Activated naive CD4-positive, alpha-beta T cell treated with anti-CD3 and anti-CD28 coated beads, Interleukin-2, amount 10 ng/mL, durations not matched to agents 7 days and 5 days (primary cell): ENCODE measurements around the gene ZCCHC2.

Experiments used
- CTCF ChIA-PET: fragments of 350-600 bp; sonication (Branson Sonifier 250); formaldehyde crosslinking; loops from one replicate; lab custom pipeline; 2021; ENCODE audit warnings: antibody characterized with exemption; lab: Charles Lee
- DNase-seq: peaks from one replicate; pipeline ENCODE4 v3.0.0-alpha.2; 2020
- H3K27ac Mint-ChIP-seq: one replicate; pipeline ENCODE4 v1.8.0; 2021; ENCODE audit warnings: mild to moderate bottlenecking, moderate library complexity, mixed read lengths
- H3K27me3 Mint-ChIP-seq: one replicate; pipeline ENCODE4 v1.8.0; 2021; ENCODE audit warnings: mild to moderate bottlenecking, mixed read lengths
- H3K36me3 Mint-ChIP-seq: one replicate; pipeline ENCODE4 v1.8.0; 2021; ENCODE audit warnings: mixed read lengths
- H3K4me1 Mint-ChIP-seq: one replicate; pipeline ENCODE4 v1.8.0; 2021; ENCODE audit warnings: mixed read lengths
- H3K4me3 Mint-ChIP-seq: one replicate; pipeline ENCODE4 v1.8.0; 2021; ENCODE audit warnings: mild to moderate bottlenecking, moderate library complexity, mixed read lengths
- H3K9me3 Mint-ChIP-seq: one replicate; pipeline ENCODE4 v1.8.0; 2021; ENCODE audit warnings: mixed read lengths

Gene ZCCHC2

DNA sequence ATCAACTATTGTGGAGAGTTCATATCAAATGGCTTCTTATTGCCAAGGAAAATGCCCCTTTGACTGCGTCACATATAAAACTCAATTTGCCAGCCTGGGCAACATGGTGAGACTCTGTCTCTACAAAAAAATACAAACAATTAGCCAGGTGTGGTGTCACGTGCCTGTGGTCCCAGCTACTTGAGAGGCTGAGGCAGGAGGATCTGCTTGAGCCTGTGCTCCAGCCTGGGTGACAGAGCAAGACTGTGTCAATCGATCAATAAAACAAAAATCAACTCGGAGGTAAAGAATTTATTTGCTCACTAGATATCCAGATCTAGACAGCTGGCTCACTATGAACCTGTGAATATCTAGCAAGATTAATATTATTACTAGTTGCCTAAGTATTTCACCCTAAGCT lies 1.7 kb upstream of the ZCCHC2 start:
- CTCF ChIA-PET = interaction anchor here (3.3 to 4.9 kb wide), 2 partner anchors 15 to 95 kb away, joined by 19 to 25 read pairs; no protein-coding TSS in a partner anchor
- Mint-ChIP-seq H3K27ac (no peak overlapping the region), H3K4me3 (peak overlapping the region; percentile 94)

DNA sequence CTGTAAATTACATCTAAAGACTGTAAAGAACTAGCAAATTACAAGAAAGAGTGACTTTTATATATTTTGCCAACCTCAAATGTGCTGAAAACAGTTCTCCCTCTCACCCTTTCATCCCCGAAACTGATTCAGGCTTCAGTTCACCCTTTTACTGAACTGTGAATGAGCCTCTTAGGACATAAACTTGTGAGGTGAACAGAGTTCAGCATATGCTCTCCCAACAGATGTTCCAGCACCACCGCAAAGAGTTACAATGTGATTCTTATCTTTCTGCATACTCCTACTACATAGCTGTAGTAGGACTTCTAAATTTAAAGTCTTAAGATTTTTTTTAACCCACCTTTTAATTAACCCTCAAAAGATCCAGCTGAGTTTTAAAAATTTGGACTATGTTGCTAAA lies 1.2 kb upstream of the ZCCHC2 start:
- no peaks in the 10 kb centered on the region for H3K27me3 Mint-ChIP-seq
- peaks cover 4% of the 10 kb centered on the region for H3K9me3 Mint-ChIP-seq
- H3K36me3 Mint-ChIP-seq = peaks cover 19% of the 10 kb centered on the region
- peaks cover 29% of the 10 kb centered on the region for H3K4me1 Mint-ChIP-seq
- peak overlapping the region; percentile 92 for H3K27ac Mint-ChIP-seq
- CTCF ChIA-PET = interaction anchor here (0.6 to 4.9 kb wide), 3 partner anchors 16 to 96 kb away, joined by 3 to 25 read pairs (median 19); no protein-coding TSS in a partner anchor
- DNase-seq = no peak
- H3K4me3 Mint-ChIP-seq = peak overlapping the region; percentile 94

More for the DNA sequence above, 1.7 kb upstream of the ZCCHC2 start:
- H3K4me1 Mint-ChIP-seq = peaks cover 29% of the 10 kb centered on the region
- no peaks in the 10 kb centered on the region for H3K27me3 Mint-ChIP-seq
- H3K9me3 Mint-ChIP-seq = peaks cover 4% of the 10 kb centered on the region
- H3K36me3 Mint-ChIP-seq = peaks cover 19% of the 10 kb centered on the region
- DNase-seq = no peak

DNA sequence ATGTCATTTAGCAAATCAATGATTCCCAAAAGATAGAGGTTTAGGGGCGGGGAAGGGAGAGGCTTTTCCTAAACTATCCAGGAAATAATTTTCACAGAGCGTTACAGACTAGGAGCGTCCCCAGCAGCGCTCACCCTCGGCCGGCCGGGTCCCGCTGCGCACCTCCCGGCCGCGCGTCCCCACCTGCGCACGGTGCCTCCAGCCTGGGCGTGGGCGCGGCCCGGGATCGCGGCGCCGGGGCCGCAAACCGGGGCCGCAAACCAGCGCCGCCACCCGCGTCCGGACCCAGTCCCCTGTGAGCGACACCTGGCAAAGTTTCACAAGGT lies 684 bp upstream of the ZCCHC2 start:
- CTCF ChIA-PET = interaction anchor here (0.6 to 4.9 kb wide), 6 partner anchors 13 to 199 kb away, joined by 3 to 25 read pairs (median 3); no protein-coding TSS in a partner anchor
- Mint-ChIP-seq H3K36me3 (peaks cover 19% of the 10 kb centered on the region), H3K4me1 (peaks cover 30% of the 10 kb centered on the region), H3K9me3 (peaks cover 4% of the 10 kb centered on the region), H3K4me3 (peak overlapping the region; percentile 94), H3K27me3 (no peaks in the 10 kb centered on the region), H3K27ac (peak overlapping the region; percentile 92)
- no peak for DNase-seq

DNA sequence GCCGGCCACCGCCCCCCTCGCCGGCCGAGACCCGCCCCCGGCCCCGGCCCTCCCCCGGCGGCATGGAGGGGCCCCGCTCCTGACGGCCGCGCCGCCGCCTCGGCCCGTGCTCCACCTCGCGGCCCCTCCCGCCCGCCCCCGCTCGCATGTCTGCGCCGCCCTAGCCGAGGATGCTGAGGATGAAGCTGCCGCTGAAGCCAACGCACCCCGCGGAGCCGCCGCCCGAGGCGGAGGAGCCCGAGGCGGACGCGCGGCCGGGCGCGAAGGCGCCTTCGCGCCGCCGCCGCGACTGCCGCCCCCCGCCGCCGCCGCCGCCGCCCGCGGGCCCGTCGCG lies 397 bp downstream of the ZCCHC2 start:
- peaks cover 4% of the 10 kb centered on the region for H3K9me3 Mint-ChIP-seq
- H3K27ac Mint-ChIP-seq = no peak overlapping the region
- H3K4me1 Mint-ChIP-seq = peaks cover 39% of the 10 kb centered on the region
- H3K4me3 Mint-ChIP-seq = peak overlapping the region; percentile 51
- CTCF ChIA-PET = interaction anchor here (1.5 to 4.9 kb wide), 3 partner anchors 18 to 200 kb away, joined by 3 to 25 read pairs (median 19); no protein-coding TSS in a partner anchor
- no peak for DNase-seq
- no peaks in the 10 kb centered on the region for H3K27me3 Mint-ChIP-seq
- H3K36me3 Mint-ChIP-seq = peaks cover 16% of the 10 kb centered on the region

DNA sequence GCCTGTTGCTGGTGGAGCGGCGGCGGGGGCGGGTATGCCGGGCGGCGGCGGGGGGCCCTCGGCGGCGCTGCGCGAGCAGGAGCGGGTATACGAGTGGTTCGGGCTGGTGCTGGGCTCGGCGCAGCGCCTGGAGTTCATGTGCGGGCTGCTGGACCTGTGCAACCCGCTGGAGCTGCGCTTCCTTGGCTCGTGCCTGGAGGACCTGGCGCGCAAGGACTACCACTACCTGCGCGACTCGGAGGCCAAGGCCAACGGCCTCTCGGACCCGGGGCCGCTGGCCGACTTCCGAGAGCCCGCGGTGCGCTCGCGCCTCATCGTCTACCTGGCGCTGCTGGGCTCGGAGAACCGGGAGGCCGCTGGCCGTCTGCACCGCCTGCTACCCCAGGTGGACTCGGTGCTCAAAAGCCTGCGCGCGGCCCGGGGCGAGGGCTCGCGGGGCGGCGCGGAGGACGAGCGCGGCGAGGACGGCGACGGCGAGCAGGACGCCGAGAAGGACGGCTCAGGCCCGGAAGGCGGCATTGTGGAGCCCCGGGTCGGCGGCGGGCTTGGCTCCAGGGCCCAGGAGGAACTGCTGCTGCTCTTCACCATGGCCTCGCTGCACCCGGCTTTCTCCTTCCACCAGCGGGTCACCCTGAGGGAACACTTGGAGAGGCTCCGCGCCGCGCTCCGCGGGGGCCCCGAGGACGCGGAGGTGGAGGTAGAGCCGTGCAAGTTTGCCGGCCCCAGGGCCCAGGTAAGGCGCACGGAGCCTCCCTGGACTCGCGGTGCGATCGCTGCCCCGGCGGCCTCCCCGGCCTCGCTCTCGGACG lies 1.0 kb downstream of the ZCCHC2 start:
- Mint-ChIP-seq H3K9me3 (no peaks in the 10 kb centered on the region), H3K27me3 (no peaks in the 10 kb centered on the region), H3K4me3 (peak overlapping the region; percentile 94), H3K36me3 (peaks cover 12% of the 10 kb centered on the region), H3K4me1 (peaks cover 43% of the 10 kb centered on the region), H3K27ac (peak overlapping the region; percentile 87)
- CTCF ChIA-PET = interaction anchor here (0.8 to 4.9 kb wide), 5 partner anchors 12 to 200 kb away, joined by 3 to 25 read pairs (median 3); no protein-coding TSS in a partner anchor
- DNase-seq = peak; percentile 64

DNA sequence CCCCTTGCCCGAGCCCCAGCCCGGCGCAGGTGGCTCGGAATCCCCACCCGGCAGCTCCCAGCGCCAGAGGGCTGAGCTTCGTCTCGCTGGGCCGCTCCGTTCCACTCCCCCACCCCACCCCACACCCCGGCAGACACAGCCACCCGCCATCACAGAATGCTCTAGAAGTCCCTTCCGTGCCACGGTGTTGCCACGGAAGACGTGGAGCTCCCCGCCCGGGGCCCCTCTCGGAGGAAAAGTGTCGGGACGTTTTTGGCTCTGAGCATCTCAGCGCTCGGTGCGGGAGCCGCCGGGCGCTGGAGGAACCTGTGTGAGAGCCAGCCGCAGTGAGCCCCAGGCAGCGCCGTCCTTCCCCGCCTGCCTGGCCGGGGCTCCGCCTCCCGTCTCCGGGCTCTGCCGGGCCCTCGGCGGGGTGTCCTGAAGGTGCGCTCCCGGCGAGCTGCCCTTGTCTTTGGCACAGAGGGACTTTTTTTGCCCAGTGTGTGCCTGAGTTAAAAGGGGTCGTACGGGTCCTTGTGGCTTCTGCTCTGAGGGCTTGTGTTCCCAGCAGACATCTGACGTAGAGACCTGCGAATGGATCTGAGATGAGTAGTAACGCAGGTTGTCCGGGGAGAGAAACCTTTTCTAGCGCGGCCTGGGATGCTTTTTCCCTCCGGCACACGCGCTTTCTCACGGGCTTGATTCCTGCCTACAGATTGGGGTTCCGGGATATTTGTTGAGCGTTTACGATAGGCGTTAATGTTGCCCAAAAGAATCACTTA lies 1.8 kb downstream of the ZCCHC2 start:
- Mint-ChIP-seq H3K27me3 (no peaks in the 10 kb centered on the region), H3K9me3 (no peaks in the 10 kb centered on the region), H3K4me3 (peak overlapping the region; percentile 94), H3K36me3 (peaks cover 13% of the 10 kb centered on the region), H3K4me1 (peaks cover 45% of the 10 kb centered on the region), H3K27ac (peak overlapping the region; percentile 87)
- peak; percentile 70 for DNase-seq
- CTCF ChIA-PET = interaction anchor here (0.8 to 4.9 kb wide), 3 partner anchors 13 to 99 kb away, joined by 3 to 25 read pairs (median 3); no protein-coding TSS in a partner anchor

DNA sequence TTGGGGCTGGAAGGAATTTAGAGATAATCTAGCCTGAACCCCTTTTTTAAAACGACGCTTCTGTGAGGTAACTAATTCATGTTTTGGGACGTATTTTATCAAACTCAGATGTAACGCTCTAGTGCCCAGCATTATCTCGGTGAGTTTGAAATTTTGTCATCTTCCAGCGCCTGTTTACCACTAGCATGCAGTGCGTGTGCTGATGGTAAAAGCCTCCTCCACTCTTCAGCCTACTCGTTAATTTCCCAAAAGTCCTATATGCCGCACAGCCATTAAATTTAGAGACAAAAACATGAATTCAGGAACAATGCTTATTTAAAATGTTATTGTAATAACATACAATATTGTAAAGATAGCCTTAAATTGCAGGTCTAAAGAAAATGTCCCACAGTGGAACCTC lies 2.8 kb downstream of the ZCCHC2 start:
- H3K27ac Mint-ChIP-seq = peak overlapping the region; percentile 87
- peak overlapping the region; percentile 94 for H3K4me3 Mint-ChIP-seq
- peaks cover 18% of the 10 kb centered on the region for H3K36me3 Mint-ChIP-seq
- H3K4me1 Mint-ChIP-seq = peaks cover 50% of the 10 kb centered on the region
- no peaks in the 10 kb centered on the region for H3K27me3 Mint-ChIP-seq
- DNase-seq = no peak
- H3K9me3 Mint-ChIP-seq = no peaks in the 10 kb centered on the region
- CTCF ChIA-PET = no interaction called here

DNA sequence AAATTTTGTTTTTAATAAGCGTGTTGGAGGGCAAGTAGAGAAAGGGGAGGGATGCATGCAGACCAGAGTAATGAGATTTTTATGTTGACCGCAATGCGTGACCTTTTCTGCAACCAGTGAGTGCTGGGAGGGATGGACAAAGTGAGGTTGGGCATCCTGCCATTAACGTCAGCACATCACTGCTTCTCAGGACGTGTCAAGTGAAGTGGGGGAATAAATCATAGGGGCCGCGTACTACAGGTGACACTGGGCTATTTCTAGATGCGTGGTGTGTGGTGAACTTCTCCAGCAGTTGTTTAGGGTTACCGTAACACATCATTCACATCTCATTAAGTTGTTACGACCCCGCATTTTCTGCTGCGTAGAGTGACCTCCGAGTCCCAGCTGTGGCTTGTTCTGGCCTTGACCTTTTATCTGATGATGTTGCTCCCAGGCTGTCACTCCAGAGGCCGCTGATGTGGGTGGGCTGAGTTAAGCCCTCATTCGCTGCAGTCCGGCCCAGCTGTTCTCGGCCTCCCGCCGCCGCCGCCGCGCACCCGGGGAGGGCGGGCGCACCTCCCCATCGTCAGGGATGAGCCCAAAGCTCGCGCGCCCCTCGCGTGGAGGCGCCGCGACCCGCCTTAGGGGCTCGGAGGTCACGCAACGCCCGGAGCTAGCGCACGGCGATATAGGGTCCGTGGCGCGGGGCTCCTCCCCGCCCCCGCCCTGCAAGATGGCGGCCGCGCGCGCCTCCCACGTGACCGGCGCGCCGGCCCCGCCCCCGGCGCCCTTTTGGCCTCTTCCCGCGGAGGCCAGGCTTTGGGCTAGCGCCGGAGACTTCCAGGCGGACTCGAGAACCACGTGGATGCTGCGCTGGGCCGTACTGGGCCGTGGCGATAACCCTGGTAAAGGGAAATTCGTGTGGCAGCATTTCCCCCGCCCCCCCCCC lies 3.5 kb downstream of the ZCCHC2 start:
- peak; percentile 81 for DNase-seq
- CTCF ChIA-PET = interaction anchor here (1.0 to 1.4 kb wide), 3 partner anchors 21 to 100 kb away, joined by 4 to 10 read pairs (median 5); no protein-coding TSS in a partner anchor
- peaks cover 22% of the 10 kb centered on the region for H3K36me3 Mint-ChIP-seq
- peaks cover 46% of the 10 kb centered on the region for H3K4me1 Mint-ChIP-seq
- H3K27me3 Mint-ChIP-seq = no peaks in the 10 kb centered on the region
- peak overlapping the region; percentile 87 for H3K27ac Mint-ChIP-seq
- H3K9me3 Mint-ChIP-seq = no peaks in the 10 kb centered on the region
- H3K4me3 Mint-ChIP-seq = peak overlapping the region; percentile 94

DNA sequence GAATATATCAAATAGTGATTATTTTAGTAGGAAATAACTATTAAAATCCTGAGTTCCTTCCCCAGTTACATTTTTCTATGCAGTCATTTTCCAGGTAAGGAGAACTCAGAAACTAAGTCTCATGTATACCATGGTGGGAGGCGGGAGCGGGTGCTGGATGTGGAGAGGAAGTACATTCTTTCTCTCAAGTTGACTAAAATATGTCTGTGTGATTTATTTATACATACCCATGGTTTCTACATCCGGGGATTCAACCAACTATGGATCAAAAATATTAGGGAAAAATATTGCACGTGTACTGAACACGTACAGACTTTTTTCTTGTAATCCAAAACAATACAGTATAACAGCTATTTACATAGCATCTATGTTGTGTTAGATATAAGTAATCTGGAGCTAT lies 6.8 kb downstream of the ZCCHC2 start:
- Mint-ChIP-seq H3K4me1 (peaks cover 52% of the 10 kb centered on the region), H3K27ac (no peak overlapping the region), H3K27me3 (no peaks in the 10 kb centered on the region), H3K4me3 (no peak overlapping the region), H3K36me3 (peaks cover 34% of the 10 kb centered on the region), H3K9me3 (no peaks in the 10 kb centered on the region)
- CTCF ChIA-PET = interaction anchor here (1.0 to 1.9 kb wide), 2 partner anchors 54 to 104 kb away, joined by 3 to 8 read pairs; no protein-coding TSS in a partner anchor
- DNase-seq = no peak

DNA sequence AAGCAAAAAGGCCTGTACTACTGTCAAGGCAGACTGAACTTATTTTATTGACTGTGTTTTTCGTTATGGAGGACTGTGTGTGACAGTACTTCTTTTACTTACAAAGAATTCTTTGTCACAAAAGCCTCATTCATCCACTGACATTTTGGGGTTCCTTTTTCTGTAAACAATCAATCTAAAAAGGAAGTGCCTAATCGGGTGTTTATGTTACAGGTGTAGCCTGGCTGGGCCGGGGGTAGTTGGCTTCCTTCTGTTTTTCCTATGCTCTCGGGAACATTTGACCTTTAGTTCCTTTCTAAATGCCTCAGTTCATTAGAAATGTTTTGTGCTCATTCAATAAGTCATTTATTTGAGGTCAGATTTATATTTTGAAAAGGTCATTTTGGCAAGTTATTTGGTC lies 8.3 kb downstream of the ZCCHC2 start:
- CTCF ChIA-PET = interaction anchor here (0.7 kb wide), 1 partner anchor 98 kb away, joined by 4 read pairs; no protein-coding TSS in a partner anchor
- no peak for DNase-seq
- no peak overlapping the region for H3K27ac Mint-ChIP-seq
- no peaks in the 10 kb centered on the region for H3K27me3 Mint-ChIP-seq
- H3K4me1 Mint-ChIP-seq = peaks cover 48% of the 10 kb centered on the region
- H3K9me3 Mint-ChIP-seq = no peaks in the 10 kb centered on the region
- H3K4me3 Mint-ChIP-seq = no peak overlapping the region
- peaks cover 25% of the 10 kb centered on the region for H3K36me3 Mint-ChIP-seq

DNA sequence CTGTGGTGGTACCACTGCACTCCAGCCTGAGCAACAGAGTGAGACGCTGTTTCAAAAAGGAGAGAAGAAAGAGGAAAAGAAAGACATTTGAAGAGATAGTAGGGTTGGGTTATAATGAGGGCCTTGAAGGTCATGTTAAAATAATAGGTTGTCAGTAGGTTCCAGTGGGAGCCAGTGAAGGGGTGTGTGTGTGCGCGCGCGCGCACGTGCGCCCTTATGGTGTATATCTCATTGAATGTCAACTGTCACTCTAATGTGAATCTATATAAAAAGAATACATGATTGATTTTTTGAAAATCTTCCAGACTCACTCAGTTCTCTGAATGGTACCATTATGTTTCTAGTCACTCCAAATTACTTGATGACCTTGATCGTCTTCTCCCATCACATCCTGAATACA lies 9.1 kb downstream of the ZCCHC2 start:
- H3K27ac Mint-ChIP-seq = no peak overlapping the region

DNA sequence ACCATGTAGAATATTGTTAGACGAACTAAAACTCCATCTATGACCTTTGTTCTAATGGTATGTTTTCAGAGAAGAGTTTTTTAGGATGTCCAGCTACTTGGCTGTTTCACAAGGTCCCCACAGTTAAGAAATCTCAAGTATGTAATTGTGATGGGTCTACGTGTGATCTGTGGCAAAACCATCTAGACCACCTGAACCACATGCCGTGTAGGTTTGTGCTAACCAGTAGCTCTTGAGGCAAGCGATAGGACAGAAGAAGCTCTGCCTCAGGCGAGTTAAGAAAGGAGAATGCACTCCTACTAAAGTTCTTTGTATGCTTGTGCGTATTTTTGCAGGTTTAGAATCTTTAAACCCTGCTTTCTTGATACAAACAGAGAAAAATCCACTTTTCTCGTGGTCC lies 13.2 kb downstream of the ZCCHC2 start:
- H3K4me3 Mint-ChIP-seq = no peak overlapping the region
- H3K27ac Mint-ChIP-seq = no peak overlapping the region
- no peaks in the 10 kb centered on the region for H3K27me3 Mint-ChIP-seq
- DNase-seq = no peak
- CTCF ChIA-PET = interaction anchor here (0.6 kb wide), 1 partner anchor 13 kb away, joined by 3 read pairs; the partner anchor contains the start of gene ZCCHC2
- H3K4me1 Mint-ChIP-seq = peaks cover 27% of the 10 kb centered on the region
- H3K9me3 Mint-ChIP-seq = no peaks in the 10 kb centered on the region
- peaks cover 22% of the 10 kb centered on the region for H3K36me3 Mint-ChIP-seq

More for the DNA sequence above, 9.1 kb downstream of the ZCCHC2 start:
- Mint-ChIP-seq H3K36me3 (peaks cover 26% of the 10 kb centered on the region), H3K9me3 (no peaks in the 10 kb centered on the region), H3K27me3 (no peaks in the 10 kb centered on the region), H3K4me1 (peaks cover 47% of the 10 kb centered on the region), H3K4me3 (no peak overlapping the region)
- no peak for DNase-seq
- CTCF ChIA-PET = no interaction called here
